Inflammatory macrophage (primary cell): ENCODE data around the gene DAO.

Experiments
- DNase-seq, 2 donors: peaks; one replicate each; pipeline ENCODE4 v3.0.0-alpha.2; 2020 to 2022

The DAO gene

GRCh38 chr12:108875682-108876361, 4.1 kb upstream of the DAO start:
- DNase-seq: no peak

DNA sequence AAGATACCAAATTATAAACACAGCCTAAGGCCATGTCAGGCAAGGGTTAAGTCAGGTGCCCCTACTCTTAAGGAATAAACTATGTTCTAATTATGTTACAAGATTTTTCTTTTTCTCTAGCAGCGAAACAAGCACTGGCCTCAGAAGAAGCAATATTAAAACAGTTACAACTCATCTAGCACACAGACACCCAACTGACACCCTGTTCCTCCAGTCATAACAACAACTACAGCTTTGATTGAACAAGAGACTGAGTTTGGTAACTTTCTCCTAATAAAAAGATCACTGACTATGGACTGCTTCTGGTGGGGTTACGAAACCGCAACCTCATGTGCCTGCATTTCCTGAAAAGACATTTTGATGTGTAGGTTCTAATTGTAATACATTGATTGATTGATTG, 3.3 kb upstream of the DAO start:
- DNase-seq: peak in 1 of 2 donors; percentile 12

DNA sequence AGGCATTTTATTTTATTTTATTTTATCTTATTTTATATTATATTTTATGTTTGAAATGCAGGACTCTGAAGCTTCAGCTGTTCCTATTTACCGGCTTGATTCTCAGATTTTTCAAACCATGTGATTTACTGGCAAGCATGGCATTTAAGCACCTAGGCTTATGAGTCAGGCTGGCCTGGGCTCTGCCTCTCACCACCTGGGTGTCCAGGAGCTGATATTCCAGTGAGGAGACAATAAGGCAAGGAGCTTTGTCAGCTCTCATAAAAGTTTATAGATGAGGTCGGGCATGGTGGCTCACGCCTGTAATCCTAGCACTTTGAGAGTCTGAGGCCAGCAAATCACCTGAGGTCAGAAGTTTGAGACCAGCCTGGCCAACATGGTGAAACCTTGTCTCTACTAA, 2.1 kb downstream of the DAO start:
- DNase-seq: no peak

- DNase-seq: peak; percentile 95 to 96
Observed at GRCh38 chr12:108884116-108885012, 4.5 kb downstream of the DAO start.

- no peak for DNase-seq
Observed at GRCh38 chr12:108886873-108887629, 7.2 kb downstream of the DAO start.

- no peak for DNase-seq
Observed at GRCh38 chr12:108888031-108888430, 8.1 kb downstream of the DAO start.

- peak in 1 of 2 donors; percentile 18 for DNase-seq
Observed at GRCh38 chr12:108890208-108890607, 10.3 kb downstream of the DAO start.

- no peak for DNase-seq
Observed at GRCh38 chr12:108895220-108895802, 15.4 kb downstream of the DAO start.

GRCh38 chr12:108896336-108896735, 16.4 kb downstream of the DAO start:
- no peak for DNase-seq

DNA sequence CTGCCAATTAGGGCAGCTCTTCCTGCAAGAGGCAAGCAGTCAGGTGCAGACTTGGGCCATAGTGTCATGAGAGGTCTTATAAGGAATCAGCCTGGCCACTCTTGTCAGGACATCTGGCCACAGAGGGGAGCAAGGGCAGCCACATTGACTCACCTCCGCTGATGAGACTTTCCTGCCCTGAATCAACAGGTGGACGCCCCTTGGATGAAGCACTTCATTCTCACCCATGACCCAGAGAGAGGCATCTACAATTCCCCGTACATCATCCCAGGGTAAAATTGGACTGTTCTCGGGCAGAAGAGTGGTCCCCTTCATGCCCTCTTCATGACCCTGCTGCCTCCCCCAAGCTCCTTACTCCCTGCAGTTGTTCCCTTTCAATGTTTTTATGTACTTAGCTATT, 16.9 kb downstream of the DAO start:
- no peak for DNase-seq

DNA sequence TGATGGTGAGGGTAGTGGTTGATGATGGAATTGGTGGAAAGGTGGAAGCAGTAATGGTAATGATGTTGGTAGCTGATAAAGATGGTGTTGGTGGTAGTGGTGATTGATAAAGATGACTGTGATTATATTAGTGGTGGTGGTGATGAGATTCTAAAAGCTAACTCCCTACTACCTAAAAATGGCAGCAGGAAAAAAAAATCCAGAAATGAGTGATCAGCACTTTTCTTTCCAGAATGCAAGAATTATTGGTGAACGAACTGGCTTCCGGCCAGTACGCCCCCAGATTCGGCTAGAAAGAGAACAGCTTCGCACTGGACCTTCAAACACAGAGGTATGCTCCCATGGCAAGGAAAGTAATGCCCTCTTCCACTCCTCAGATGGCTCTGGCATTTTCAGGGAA, 19.3 kb downstream of the DAO start:
- no peak for DNase-seq

DNA sequence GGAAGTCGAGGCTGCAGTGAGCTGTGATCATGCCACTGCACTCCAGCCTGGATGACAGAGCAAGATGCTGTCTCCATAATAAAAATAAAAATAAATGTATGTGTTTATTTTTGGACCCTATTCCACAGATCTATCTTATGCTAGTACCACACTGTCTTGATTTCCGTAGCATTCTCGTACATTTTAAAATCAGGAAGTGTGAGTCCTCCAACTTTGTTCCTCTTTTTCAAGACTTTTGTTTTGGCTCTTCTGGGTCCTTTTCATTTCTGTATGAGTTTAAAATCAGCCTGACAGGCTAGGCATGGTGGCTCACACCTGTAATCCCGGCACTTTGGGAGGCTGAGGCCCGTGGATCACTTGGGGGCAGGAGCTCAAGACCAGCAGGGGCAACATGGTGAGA, 25.8 kb downstream of the DAO start:
- peak; percentile 64 to 78 for DNase-seq

GRCh38 chr12:108906971-108907370, 27.1 kb downstream of the DAO start:
- DNase-seq: no peak

GRCh38 chr12:108907839-108908351, 28.0 kb downstream of the DAO start:
- DNase-seq: peak; percentile 69 to 70

GRCh38 chr12:108910336-108910735, 30.4 kb downstream of the DAO start:
- no peak for DNase-seq

DNA sequence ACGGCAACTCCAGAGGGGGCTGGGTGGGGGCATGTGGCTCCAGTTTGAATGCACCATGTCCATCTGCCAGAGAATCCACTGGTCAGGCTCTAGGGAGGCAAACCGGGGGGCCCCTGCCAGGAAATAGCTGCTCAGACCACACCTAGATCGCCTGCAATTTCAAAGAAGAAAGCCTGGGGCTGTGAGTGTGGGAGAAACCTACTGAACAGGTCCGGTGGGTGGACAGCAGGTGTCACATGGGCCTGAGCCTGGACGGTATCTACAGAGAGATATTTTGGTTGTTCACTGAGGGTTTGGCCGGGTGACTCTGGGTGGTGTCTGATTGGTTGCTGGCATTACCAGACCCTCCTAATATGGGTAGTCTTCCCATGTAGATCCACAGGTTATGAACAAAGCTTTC, 32.0 kb downstream of the DAO start:
- DNase-seq: no peak

DNA sequence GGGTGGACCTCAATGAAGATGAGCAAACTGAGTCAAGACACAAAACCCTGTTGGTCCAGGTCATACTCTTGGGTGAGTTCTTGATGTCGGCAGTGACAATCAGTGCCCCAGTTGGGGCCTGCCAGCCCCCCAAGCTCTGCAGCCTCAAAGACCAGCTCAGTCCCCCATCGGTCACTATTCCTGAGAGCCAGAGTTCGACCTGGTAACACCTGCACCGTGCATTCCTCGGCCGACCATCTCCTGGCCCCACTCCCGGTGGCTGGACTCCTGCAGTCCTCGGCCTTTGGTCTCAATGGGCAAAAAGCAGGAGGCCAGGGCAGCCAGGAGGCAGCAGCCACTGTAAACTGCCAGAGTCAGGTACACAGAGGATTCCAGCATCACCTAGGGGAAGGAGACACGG, 32.5 kb downstream of the DAO start:
- DNase-seq: no peak

DNA sequence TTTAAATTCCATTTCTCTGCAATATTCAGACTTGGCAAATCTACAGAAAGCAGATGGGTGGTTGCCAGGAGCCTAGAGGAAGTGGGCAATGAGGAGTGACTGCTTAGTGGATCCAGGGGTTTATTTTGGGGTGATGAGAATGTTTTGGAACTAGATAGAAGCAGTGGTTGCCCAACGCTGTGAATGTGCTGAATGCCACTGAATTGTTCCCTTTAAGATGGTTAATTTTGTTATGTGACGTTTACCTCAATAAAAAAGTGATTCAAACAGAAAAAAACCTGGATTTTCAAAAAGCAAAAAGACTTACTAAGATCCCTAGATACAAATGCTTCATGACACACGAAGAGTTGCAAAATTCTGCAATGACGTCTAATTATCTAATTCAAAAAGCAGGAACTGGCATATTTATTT, 34.2 kb downstream of the DAO start:
- DNase-seq: peak; percentile 51 to 81

- DNase-seq: no peak
Observed at GRCh38 chr12:108915632-108916133, 35.8 kb downstream of the DAO start.

DNA sequence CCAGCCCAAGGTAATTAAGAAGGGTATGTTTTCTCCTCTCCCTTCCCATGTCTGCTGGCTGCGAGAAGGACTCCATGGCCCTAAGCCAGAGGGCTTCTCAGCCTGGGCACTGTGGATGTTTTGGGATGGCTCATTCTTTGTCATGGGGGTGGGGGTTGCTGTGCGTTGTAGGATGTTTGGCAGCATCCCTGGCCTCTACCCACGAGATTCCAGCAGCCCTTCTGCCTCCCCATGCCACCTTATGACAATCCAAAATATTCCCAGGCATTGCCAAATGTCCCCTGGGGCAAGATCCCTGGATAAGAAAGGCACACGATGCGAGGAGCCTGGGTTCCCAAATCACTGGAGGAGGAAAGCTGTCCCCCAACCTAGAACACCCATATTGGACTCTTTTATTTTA, 36.4 kb downstream of the DAO start:
- no peak for DNase-seq

DNA sequence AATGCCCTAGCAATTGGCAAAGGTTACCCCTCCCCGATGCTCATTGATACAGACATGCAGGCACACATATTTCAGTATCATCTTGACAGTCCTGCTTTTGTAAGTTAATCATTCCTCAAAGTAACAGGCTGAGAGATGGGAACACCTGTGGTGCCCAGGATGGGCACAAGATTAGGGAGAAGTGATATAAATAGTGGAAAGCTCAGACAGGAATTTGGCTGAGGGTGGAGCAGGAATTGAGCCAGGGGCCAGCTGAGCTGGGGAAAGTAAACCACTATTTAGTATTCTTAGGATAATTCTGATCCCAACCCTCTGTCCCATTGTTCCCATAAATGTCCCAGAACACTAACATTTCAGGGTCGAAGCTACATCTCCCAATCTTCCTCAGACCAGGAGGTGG, 38.3 kb downstream of the DAO start:
- DNase-seq: no peak

GRCh38 chr12:108918960-108919642, 39.2 kb downstream of the DAO start:
- DNase-seq: no peak
